CD4-positive, alpha-beta T cell treated with Interleukin-6 for 4 hours (primary cell): Measurements from ENCODE around the gene IQGAP1.
"Not testable (repeated sequence)": the region's sequence is repeated elsewhere in the genome, so short reads cannot be mapped to it uniquely, and the experiment has no call there.

Source experiments
- DNase-seq: peaks from one replicate; pipeline ENCODE4 v3.0.0-alpha.2; 2020; ENCODE audit warnings: mixed read lengths

Gene IQGAP1

DNA sequence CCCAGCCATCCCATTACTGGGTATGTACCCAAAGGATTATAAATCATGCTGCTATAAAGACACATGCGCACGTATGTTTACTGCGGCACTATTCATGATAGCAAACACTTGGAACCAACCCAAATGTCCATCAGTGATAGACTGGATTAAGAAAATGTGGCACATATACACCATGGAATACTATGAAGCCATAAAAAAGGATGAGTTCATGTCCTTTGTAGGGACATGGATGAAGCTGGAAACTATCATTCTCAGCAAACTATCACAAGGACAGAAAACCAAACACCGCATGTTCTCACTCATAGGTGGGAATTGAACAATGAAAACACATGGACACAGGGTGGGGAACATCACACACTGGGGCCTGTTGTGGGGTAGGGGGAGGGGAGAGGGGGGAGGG, 22.3 kb downstream of the IQGAP1 start:
- DNase-seq: not testable (repeated sequence)

DNA sequence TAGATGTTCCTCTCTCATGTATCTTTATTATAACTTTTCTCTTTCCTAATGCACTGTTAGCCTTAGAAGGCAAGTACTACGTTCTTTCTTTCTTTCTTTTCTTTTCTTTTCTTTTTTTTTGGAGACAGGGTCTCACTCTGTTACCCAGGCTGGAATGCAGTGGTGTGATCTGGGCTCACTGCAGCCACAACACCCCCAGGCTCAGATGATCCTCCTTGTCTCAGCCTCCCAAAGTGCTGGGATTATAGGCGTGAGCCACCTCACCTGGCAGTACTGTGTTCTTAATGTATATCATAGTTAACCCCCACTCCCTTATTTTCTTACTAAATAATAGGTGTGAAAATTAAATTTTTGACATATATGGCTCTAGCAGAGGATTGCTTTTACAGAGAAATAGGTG, 23.1 kb downstream of the IQGAP1 start:
- DNase-seq: no peak

DNA sequence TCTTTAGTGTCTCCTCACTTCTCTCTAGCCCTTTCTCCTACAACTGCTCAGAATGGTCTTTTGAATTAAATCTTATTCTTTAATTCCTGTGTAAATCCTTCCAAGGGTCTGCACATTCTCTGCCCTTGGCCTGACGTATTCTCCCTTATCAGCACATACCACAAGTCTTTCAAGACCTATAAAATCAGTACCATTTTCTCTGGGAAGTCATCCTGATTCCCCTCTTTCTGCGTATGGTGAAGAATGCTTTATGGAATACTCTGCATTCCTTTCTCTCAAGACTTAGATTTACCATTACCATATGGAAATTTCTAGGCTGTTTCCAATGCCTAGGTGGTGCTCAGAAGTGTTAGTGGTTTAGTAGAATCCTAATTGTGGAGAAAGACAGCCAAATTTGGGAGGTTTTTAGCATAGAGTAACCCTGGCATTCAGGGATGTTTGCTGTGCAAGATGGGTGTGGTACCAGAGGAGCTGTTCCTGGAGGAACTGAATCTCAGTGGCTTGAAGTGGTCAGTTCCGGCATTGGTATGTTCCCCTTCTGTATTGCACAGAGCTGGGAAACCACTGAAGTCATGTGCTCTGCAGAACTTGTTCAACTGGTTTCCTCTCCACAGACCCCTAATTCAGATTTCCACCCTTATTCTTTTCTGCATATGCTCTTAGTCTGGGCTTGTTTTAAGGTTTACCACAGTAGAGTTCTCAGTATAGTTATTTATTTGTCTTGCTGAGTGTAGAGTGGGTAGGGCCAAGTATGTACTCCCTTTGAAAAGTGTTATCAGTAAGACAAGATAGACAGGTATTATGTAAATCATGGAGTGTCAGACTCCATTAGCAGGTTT, 24.5 kb downstream of the IQGAP1 start:
- DNase-seq: no peak

DNA sequence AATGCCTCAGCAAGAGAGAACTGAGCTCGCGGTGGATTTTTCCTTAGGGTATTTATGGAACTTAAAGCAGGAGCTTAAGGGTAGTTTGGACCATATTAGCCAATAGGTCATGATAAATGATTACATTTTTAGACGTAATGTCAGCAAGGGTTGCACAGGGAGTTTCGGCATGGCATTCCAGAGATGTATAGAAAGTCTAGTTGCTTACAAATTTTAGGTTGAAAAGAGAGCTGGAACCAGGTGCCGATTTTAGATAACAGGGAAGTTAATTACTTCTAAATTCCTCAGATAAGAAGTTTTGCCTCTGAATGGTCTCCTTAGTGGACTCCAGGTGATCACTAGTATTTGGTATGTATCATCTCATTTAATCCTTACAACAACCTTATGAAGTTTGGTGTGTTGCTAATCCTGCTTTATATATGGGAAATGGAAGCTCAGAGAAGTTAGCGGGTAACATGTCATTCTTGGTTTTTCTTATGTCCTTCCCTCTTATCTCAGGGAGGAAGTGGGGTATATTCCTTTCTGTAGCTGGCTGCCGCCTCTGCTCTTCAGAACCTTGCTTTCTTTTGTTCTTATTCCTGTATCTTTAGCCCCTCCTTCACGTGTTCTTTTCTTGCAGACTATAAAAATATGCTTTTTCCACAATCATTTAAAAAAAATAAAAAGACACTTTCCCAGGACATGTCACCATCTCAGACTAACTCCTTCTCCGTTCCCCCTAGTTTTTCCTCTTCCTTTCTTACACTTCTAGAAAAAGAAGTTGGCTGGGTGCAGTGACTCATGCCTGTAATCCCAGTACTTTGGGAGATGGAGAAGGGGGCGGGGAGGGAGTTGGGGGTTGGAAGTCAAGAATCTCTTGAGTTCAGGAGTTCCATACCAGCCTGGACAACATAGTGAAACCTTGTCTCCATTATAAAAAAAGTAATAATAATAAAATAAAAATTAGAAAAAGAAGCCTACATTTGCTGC, 25.7 kb downstream of the IQGAP1 start:
- DNase-seq: no peak

DNA sequence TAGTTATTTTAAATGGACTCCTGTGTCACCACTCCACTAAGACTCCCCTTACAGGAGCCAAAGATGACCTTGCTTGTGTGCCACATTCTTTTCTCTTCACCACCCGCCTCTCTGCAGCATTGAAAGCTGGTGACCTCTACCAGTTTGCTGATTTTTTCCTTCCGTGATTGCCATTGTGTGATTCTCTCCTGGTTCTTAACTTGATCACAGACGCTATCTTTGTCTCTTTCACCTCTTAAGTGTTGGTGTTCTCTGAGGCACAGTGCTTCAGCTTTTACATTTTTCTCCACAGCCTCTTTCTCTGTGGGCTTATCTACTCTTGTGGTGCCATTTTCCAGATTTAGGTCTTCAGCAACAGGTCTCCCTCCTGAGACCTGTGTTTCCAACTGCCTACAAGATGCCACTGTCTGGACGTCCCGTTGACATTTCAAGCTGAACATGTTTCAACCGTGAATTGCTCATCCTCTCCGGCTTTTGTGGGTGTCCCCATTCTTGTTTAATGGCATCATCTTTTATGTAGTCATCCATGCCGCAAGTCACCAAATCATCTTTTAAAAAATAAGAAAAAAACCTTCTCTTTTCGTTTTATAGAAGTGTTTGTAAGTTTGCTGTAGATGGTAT, 26.5 kb downstream of the IQGAP1 start:
- DNase-seq: no peak

DNA sequence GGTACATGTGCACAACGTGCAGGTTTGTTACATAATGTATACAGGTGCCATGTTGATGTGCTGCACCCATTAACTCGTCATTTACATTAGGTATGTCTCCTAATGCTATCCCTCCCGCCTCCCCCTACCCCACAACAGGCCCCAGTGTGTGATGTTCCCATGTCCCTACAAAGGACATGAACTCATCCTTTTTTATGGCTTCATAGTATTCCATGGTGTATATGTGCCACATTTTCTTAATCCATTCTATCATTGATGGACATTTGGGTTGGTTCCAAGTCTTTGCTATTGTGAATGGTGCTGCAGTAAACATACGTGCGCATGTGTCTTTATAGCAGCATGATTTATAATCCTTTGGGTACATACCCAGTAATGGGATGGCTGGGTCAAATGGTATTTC, 28.0 kb downstream of the IQGAP1 start:
- not testable (repeated sequence) for DNase-seq

DNA sequence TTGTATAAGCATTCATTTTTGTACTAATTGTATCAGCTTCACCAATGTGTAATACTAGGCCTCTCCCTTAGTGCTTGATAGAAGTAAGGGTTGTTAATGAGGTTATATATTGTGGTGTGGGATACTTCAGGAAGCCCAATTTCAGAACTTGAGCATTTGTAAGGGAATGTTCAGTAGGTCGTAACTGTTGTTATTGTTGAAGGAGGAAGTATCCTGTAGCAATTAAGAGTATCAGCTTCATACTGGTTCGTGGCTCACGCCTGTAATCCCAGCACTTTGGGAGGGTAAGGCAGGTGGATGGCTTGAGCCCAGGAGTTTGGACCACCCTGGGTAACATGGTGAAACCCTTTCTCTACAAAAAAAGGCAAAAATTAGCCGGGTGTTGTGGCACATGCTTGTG, 30.6 kb downstream of the IQGAP1 start:
- no peak for DNase-seq

DNA sequence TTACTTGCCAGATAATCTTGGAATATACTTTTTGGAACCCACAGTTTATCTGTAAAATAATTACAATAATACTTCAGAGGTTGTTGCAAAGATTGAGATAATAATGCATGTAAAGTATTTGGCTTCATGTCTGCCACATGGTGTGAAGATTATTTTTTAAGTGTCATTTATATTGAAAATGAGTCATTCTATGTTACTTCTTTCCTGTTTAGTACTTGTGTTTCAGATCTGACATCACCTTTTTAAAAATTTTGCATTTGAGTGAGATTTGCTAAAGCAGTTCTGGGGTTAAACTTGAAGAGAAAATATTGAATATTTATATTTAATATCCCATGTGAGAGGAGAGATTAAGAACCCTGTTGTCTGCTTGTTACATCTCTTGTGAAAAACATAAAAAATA, 31.2 kb downstream of the IQGAP1 start:
- no peak for DNase-seq

DNA sequence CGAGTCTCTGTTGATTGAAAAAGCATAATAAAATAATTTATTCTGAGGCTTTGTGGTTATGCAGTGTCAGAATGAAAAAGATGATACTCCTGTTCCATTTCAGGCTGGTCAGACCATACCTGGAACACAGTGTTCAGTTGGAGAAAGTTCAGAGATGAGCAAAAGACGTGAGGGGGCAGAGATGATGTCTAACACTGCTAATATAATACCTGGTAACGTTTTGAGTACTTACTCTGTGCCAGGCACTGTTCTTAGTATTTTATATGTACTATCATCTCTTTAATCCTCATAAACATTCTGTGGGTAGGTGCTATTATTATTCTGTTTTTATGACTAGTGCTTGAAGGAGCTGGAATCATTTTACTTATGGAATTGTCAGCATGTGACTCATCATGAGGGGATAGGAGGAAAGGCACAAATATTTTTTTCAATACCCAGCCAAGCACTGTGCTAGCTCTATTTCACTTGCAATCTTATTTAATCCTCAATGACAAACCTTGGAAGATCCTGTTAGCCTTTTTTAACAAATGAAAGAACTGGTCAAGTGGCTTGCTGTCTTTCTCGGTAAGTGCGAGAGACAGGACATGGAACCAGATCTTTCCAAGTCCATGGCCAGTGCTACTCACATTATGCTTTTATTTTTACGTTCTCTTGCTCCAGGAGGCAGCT, 31.8 kb downstream of the IQGAP1 start:
- no peak for DNase-seq

DNA sequence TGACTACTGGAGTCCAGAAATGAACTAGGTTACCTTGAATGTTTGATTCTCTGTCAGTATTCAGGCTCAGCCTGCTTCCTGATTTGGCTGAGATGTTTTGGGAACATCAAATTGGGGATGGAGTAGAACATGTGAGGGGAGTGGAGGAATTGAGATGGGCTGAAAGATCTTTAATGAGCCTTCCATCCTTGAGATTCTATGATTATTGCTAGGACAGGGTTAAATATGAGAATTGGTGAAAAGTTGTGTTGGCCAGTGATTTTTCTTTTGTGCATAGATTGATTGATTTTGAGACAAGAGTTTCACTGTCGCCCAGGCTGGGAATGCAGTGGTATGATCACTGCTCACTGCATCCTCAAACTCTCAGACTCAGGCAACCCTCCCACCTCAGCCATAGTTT, 32.4 kb downstream of the IQGAP1 start:
- DNase-seq: no peak

DNA sequence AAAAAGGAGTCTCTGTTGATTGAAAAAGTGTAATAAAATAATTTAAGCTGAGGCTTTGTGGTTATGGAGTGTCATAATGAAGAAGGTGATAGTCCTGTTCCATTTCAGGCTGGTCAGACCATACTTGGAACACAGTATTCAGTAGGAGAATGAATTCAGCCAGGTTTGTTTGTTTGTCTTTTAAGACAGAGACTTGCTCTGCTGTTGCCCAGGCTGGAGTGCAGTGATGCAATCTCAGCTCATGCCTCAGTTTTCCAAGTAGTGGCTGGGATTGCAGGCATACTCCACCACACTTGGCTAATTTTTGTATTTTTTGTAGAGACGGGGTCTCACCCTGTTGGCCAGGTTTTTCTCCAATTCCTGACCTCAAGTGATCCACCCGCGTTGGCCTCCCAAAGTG, 33.5 kb downstream of the IQGAP1 start:
- DNase-seq: no peak

DNA sequence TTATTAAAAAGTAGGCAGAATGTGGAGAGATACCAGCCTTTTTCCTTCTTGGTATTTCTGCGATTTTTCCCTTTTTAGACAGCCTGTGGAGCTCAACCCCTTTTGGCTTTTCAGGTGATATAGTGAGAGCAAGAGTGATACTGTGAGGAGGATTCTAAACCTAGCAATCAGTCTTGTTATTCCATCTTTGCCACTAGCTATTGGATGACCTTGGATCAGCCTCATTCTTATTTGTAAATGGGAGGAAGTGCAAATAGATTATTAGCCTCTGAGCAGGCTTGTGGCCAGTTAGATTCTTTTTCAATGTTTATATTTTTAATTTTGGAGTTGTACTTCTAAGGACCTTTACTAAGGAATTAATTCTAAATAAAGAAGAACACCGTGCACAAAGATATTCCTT, 34.0 kb downstream of the IQGAP1 start:
- no peak for DNase-seq

DNA sequence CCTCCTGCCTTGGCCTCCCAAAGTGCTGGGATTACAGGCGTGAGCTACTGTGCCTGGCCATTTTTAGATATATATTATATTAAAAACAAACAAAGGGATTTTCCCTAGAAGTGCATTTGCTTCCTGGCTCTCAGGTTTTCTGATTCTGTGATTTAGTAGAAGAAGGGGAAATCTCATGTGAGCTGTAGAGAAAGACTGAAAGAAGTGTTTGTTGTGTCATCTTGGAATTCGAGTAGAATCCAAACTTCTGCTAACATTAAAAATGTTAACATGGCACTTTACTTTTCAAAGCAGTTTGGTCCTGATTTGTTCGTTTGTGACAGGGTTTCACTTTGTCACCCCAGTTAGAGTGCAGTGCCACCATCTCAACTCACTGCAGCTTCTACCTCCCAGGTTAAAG, 34.9 kb downstream of the IQGAP1 start:
- no peak for DNase-seq

DNA sequence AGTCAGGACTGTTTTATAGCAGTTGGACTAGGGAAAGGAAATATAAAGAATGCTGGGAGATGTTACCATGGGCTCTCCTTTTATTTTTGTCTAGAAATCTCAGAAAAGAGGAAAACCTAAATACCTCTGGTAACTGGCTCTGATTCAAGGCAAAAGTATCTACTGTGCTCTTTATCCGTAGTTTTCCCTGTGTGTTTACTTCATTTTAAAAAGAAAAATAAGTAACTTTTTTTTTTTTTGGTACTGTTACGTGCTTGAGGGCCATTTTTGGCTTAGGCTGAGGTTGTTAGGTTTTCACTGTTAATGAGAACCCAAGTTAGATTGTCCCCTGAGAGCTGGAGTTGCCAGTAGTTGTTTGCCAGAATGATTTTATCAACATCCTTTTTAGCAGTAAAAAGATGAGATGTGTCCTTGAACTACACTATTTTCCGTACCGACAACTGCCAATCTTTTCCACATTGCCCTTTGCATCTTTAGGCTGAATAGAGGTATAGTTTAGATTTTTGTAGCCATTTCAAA, 35.8 kb downstream of the IQGAP1 start:
- no peak for DNase-seq

DNA sequence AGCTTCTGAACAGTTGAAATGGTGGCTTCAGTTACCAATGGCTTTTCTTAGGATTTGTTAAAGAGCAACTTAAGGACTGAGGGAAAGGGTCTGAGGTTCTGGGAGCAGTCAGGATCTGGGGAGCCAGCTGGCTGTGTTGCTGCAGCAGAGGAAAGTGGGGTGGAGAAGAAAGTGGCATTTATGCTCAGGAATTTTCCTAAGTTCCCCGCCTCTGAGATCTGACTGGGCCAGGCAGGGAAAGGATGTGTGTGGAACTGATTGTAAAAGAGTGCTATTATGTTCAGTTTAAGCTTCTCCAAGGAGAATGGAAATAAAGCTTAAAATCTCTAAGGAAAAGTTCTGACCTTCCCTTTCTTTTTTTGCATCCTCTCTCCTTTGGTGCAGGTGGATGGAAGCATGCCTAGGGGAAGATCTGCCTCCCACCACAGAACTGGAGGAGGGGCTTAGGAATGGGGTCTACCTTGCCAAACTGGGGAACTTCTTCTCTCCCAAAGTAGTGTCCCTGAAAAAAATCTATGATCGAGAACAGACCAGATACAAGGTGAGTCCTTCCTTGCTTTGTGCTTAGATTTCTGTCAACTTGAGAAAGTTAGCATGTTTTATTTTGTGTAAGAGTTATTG, 37.8 kb downstream of the IQGAP1 start:
- DNase-seq: no peak

DNA sequence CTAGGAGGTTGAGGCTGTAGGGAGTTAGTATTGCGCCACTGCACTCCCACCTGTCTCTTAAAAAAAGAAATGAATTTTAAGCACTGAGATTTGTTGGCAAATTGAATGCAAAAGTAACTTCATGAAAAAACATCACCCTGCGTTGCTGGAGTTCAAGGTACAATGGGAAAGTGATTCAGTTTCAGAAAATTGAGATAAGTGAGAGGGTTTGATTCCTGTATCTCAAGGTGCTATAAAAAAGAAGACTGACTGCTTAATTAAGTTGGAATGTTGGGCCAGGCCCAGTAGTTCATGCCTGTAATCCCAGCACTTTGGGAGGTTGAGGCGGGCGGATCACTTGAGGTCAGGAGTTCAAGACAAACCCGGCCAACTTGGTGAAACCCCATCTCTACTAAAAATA, 39.1 kb downstream of the IQGAP1 start:
- no peak for DNase-seq

DNA sequence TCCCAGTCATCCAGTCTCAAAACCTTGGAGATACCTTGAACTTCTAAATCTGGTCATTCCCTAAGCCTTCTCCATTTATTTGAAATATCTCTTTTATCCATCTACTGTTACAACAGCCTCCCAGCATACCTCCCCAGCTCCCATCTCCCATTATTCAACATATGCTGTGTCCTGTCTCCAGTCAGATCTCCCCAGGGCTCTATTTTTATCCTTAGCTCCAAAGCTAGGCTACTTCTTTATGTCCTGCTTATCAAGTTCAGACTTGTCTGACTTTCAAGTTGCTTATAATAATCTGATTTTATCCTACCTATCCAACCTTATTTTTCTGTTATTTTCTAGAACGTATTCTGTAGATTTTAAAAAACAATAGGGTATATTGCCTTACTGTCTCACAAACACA, 44.2 kb downstream of the IQGAP1 start:
- DNase-seq: no peak

DNA sequence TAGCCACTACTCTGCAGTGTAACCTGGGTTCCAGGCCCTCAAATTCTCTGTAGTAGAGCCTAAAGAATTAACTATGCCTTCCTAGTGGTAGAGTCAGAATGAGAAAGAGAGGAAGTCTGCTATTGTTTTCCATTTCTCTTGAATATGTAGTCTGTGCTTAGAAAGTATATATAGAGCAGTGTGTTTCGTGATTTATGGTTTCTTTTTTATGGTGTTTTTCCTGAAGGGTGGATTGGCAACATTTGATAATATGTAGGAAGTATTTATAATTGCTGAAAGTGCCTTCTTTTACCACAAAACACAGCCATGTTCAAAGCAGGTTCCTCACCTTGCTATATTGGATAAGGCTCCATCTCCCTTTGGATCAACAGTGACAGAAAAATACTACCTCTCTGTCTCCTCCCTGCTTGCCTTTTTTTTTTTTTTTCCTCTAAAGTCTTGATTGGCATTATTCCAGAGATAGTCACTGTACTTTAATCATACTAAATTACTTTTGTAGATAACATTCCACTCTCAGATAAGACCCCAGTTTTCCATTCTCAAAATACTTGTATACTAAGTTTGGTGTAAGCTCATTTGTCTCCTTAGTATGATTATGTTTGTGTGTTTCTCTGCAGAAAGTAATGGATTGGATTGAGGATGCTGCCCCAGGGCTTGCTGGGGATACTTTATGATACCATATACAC, 47.8 kb downstream of the IQGAP1 start:
- DNase-seq: no peak

DNA sequence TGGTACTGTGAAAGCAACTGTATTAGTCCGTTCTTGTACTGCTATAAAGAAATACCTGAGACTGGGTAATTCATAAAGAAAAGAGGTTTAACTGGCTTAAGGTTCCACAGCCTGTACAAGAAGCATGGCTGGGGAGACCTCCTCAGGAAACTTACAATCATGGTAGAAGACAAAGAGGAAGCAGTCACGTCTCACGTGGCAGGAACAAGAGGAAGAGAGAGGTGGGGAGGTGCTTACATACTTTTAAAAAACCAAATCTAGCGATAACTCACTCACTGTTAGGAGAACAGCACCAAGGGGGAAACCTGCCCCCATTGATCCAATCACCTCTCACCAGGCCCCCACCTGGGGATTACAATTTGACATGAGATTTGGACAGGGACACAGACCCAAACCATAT, 48.9 kb downstream of the IQGAP1 start:
- no peak for DNase-seq

DNA sequence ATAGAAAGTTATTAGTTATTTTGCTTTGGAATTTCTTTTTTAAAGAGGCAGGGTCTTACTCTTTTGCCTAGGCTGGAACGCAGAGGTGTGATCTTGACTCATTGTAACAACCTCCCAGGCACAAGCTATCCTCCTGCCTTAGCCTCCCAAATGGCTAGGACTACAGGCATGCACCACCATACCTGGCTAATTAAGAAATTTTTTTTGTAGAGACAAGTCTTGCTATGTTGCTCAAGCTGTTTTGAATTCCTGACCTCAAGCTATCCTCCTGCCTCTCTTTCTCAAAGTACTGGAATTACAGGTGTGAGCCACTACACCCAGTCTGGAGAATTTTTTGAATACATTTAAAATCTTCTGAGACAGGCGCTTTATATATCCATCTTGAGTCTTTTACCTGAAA, 49.5 kb downstream of the IQGAP1 start:
- no peak for DNase-seq

DNA sequence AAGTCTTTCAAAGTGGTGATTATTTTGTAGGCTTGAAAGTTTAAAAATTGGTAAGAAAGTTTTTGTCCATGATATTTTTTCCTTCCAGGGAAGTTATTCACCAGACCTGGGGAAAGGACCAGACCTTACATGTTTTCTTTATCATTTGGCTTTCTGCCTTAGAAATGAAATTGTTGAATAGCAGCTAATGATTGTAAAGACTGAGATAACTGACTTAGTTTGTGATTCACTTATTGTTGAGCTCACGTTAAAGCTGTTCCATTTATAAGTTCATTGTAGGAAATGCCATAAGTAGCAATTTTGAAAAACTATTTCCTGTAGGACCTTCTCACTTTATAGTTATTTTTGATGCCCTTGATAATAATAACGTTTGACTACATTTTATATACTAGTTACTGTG, 51.9 kb downstream of the IQGAP1 start:
- DNase-seq: no peak

DNA sequence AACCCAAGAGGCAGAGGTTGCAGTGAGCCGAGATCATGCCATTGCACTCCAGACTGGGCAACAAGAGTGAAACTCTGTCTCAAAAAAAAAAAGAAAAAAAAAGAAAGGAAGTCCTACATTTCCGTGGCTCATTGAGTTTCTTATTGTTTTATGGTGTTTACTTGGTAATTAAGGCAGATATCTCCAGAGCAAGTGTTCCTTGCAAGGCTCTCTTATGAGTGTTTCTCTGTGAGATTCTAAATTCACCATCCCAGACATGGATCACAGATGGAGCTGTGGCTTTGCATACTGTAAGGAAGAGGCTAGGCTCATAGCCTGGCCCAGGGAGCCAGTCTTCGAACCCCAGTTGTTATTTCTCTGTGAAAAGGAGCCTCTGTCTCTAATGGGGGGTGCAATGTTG, 53.0 kb downstream of the IQGAP1 start:
- DNase-seq: no peak
